ENCODE data around the gene ANKRD49.

ANKRD49 gene

GRCh38 chr11:94493281-94494125 is at the start of gene ANKRD49, which contains the start of gene MRE11:
ANKRD49 (plus strand) TSS chr11:94493984; CDS start chr11:94496694, 2,710 bp downstream.
MRE11 (minus strand) TSS chr11:94493844; CDS start chr11:94492801, 1,043 bp downstream.
- ATAC-seq, result peak; percentile 99
- H3K4me3 Mint-ChIP-seq, result peak within 1 kb of the TSS; percentile 89 to 94
- peak within 1 kb of the TSS; percentile 99 to 100 for H3K27ac Mint-ChIP-seq
- H3K9me3 Mint-ChIP-seq, result no peaks in the 10 kb centered on the region
- H3K27me3 Mint-ChIP-seq, result no peaks in the 10 kb centered on the region
- H3K4me1 Mint-ChIP-seq, result peaks cover 26% of the 10 kb centered on the region
- DNase-seq, result peak; percentile 93 to 98

DNA sequence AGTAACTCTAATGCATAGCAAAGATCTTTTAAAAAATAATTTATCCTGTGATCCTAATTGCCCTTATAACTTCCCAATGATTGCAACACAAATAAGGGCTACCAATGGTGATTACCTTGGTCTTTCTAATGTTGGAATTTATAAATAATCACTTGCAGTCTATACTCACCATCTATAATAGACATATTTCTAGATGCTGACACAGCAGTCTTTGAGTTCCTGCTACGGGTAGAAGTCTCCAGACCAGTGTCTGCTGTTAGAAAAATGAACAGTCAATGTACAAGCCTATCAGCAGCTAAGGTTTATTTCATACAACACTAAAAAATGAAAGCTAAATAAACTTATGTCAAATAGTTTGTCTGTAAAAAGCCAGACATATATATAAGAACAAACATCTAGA is 48.1 kb upstream of the ANKRD49 start:
- H3K4me3 Mint-ChIP-seq, result no peak overlapping the region
- no peak for ATAC-seq
- no peaks in the 10 kb centered on the region for H3K27me3 Mint-ChIP-seq
- no peak for DNase-seq
- H3K9me3 Mint-ChIP-seq, result no peaks in the 10 kb centered on the region
- H3K4me1 Mint-ChIP-seq, result no peaks in the 10 kb centered on the region
- no peak overlapping the region for H3K27ac Mint-ChIP-seq

- no peak for DNase-seq
- H3K4me3 Mint-ChIP-seq, result no peak overlapping the region
- no peaks in the 10 kb centered on the region for H3K4me1 Mint-ChIP-seq
- no peaks in the 10 kb centered on the region for H3K27me3 Mint-ChIP-seq
- no peaks in the 10 kb centered on the region for H3K9me3 Mint-ChIP-seq
- no peak for ATAC-seq
- H3K27ac Mint-ChIP-seq, result no peak overlapping the region
Observed at GRCh38 chr11:94447149-94447548, 46.6 kb upstream of the ANKRD49 start.

- no peaks in the 10 kb centered on the region for H3K4me1 Mint-ChIP-seq
- H3K9me3 Mint-ChIP-seq, result no peaks in the 10 kb centered on the region
- DNase-seq, result no peak
- ATAC-seq, result no peak
- H3K27me3 Mint-ChIP-seq, result no peaks in the 10 kb centered on the region
- no peak overlapping the region for H3K27ac Mint-ChIP-seq
- no peak overlapping the region for H3K4me3 Mint-ChIP-seq
Observed at GRCh38 chr11:94449029-94449428, 44.8 kb upstream of the ANKRD49 start.

- H3K27ac Mint-ChIP-seq, result no peak overlapping the region
- ATAC-seq, result no peak
- DNase-seq, result no peak
- H3K4me1 Mint-ChIP-seq, result no peaks in the 10 kb centered on the region
- H3K27me3 Mint-ChIP-seq, result no peaks in the 10 kb centered on the region
- no peak overlapping the region for H3K4me3 Mint-ChIP-seq
- no peaks in the 10 kb centered on the region for H3K9me3 Mint-ChIP-seq
Observed at GRCh38 chr11:94449437-94449836, 44.3 kb upstream of the ANKRD49 start.

DNA sequence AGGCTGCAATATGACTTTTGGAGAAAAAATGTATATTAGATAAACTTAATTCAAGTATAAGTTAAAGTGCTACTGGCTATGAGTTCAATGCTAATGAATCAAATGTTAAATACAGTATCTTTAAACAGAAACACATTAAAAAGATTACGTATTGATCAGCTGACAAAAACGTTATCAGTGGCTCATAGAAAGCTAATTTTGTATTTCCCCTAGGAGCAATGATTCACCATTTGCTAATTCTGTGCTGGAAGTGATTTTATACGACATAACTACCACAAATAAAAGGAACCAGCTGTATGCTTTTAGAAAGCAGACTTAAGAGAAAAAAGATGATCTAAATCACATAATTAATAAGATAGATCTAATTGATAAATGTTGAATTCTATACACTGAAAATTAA is 43.7 kb upstream of the ANKRD49 start:
- Mint-ChIP-seq H3K9me3 (no peaks in the 10 kb centered on the region), H3K4me3 (no peak overlapping the region), H3K4me1 (no peaks in the 10 kb centered on the region), H3K27me3 (no peaks in the 10 kb centered on the region), H3K27ac (no peak overlapping the region)
- ATAC-seq (no peak), DNase-seq (no peak)

DNA sequence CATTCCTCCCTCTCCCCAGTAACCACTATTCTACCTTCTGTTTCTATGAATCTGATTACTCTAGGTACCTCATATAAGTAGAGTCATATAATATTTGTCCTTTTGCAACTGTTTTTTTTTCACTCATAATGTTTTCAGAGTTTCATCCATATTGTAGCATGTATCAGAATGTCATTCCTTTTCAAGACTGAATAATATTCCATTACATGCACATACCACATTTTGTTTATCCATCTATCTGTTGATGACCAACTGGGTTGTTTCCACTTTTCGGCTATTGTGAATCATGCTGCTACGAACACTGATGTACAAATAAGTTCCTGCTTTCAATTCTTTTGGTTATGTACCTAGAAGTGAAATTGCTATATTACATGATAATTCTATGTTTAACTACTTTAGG is 40.8 kb upstream of the ANKRD49 start:
- DNase-seq (no peak), ATAC-seq (no peak)
- Mint-ChIP-seq H3K27ac (peak overlapping the region in 1 of 2 donors; percentile 53), H3K9me3 (no peaks in the 10 kb centered on the region), H3K4me3 (no peak overlapping the region), H3K27me3 (no peaks in the 10 kb centered on the region), H3K4me1 (no peaks in the 10 kb centered on the region)

DNA sequence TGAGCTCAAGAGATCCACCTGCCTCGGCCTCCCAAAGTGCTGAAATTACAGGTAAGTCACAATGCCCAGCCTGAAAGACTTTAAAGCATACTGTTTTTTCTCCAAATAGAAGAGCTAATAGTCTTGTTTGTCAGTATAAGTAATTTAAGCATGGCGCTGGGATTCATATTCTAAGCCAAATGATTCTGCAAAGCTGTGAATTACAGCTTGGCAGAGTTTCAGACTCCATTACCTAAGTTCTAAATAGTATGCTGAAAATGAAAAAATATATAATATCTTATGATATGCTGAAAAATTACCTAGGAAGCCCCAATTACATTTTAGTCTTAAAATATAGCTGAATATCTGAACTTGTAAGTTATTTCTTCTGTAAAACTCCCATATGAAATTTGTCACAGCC is 39.5 kb upstream of the ANKRD49 start:
- H3K27me3 Mint-ChIP-seq, result no peaks in the 10 kb centered on the region
- H3K4me1 Mint-ChIP-seq, result no peaks in the 10 kb centered on the region
- H3K27ac Mint-ChIP-seq, result no peak overlapping the region
- H3K9me3 Mint-ChIP-seq, result no peaks in the 10 kb centered on the region
- no peak overlapping the region for H3K4me3 Mint-ChIP-seq
- ATAC-seq (no peak), DNase-seq (no peak)

DNA sequence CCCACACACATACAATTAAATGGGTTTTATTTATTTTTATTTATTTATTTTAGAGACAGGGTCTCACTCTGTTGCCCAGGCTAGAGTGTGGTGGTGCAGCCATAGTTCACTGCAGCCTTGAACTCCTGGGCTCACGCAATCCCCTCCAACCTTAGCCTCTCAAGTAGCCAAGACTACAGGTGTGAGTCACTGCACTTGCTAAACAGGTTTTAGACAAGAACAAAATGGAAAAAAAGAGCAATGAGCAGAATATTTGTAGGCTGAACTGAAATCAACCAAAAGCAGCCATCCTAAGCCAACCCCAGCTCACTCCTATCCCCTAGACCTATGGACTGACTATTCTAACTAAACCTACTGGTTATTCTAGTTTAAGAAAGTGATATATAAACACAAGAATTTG is 37.9 kb upstream of the ANKRD49 start:
- Mint-ChIP-seq H3K27ac (no peak overlapping the region), H3K4me1 (no peaks in the 10 kb centered on the region), H3K9me3 (no peaks in the 10 kb centered on the region), H3K27me3 (no peaks in the 10 kb centered on the region), H3K4me3 (no peak overlapping the region)
- DNase-seq (no peak), ATAC-seq (no peak)

- H3K4me1 Mint-ChIP-seq, result no peaks in the 10 kb centered on the region
- no peaks in the 10 kb centered on the region for H3K9me3 Mint-ChIP-seq
- peak overlapping the region in 1 of 2 donors; percentile 5 for H3K27ac Mint-ChIP-seq
- no peaks in the 10 kb centered on the region for H3K27me3 Mint-ChIP-seq
- no peak overlapping the region for H3K4me3 Mint-ChIP-seq
- no peak for ATAC-seq
- no peak for DNase-seq
Observed at GRCh38 chr11:94457118-94458029, 36.4 kb upstream of the ANKRD49 start.

GRCh38 chr11:94459576-94459975 is 34.2 kb upstream of the ANKRD49 start:
- no peaks in the 10 kb centered on the region for H3K9me3 Mint-ChIP-seq
- no peak overlapping the region for H3K4me3 Mint-ChIP-seq
- H3K4me1 Mint-ChIP-seq, result no peaks in the 10 kb centered on the region
- no peaks in the 10 kb centered on the region for H3K27me3 Mint-ChIP-seq
- no peak for ATAC-seq
- DNase-seq, result no peak
- no peak overlapping the region for H3K27ac Mint-ChIP-seq

DNA sequence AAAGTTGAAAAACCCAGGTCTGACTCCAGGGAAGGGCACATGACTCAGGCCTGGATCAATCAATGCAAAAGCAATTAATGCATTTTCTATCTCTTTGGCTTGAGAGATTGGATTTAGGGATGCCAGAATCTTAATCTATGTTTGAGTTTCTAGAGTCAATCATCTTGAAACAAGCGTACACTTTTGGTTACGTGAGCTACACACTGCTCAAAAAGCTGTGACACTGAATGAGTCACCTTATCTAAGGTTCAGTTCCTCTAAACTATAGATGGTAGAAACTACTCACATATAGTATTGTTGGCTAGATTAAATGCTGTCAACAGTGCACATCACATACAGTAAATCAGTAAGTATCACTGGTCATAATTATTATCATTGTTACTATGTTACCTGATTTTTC is 24.4 kb upstream of the ANKRD49 start:
- no peak for DNase-seq
- ATAC-seq, result no peak

GRCh38 chr11:94472916-94473799 is 20.6 kb upstream of the ANKRD49 start:
- peaks cover 19% of the 10 kb centered on the region for H3K4me1 Mint-ChIP-seq

More for the DNA sequence above, 24.4 kb upstream of the ANKRD49 start:
- Mint-ChIP-seq H3K9me3 (no peaks in the 10 kb centered on the region), H3K4me1 (peaks cover 11% of the 10 kb centered on the region), H3K27me3 (no peaks in the 10 kb centered on the region), H3K4me3 (no peak overlapping the region), H3K27ac (no peak overlapping the region)

GRCh38 chr11:94477624-94478023 is 16.2 kb upstream of the ANKRD49 start:
- H3K9me3 Mint-ChIP-seq, result no peaks in the 10 kb centered on the region
- DNase-seq (no peak), ATAC-seq (no peak)
- no peak overlapping the region for H3K27ac Mint-ChIP-seq
- H3K27me3 Mint-ChIP-seq, result no peaks in the 10 kb centered on the region
- H3K4me3 Mint-ChIP-seq, result no peak overlapping the region
- peaks cover 19% of the 10 kb centered on the region for H3K4me1 Mint-ChIP-seq

More at GRCh38 chr11:94472916-94473799, 20.6 kb upstream of the ANKRD49 start:
- no peak overlapping the region for H3K27ac Mint-ChIP-seq
- DNase-seq, result peak in 1 of 2 donors; percentile 3
- ATAC-seq, result peak; percentile 85
- no peaks in the 10 kb centered on the region for H3K27me3 Mint-ChIP-seq
- H3K4me3 Mint-ChIP-seq, result no peak overlapping the region
- H3K9me3 Mint-ChIP-seq, result no peaks in the 10 kb centered on the region

DNA sequence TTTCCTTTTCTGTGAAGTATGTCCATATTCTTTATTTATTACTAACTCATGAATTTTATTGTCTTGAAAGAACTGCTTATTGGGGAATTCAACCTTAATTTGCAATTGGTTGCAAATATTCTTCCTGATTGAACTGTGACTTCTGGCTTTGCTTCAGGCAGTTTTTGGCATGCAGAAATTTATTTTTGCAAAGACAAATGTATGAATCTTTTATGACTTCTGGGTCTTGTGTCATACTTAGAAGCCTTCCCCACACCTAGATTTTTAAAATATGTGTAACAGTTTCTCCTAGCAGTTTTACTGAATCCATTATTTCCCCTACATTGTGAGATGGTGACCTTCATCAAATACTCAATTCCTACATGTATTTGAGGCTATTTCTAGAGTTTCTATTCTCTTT is 12.4 kb upstream of the ANKRD49 start:
- no peak overlapping the region for H3K4me3 Mint-ChIP-seq
- peaks cover 9% of the 10 kb centered on the region for H3K4me1 Mint-ChIP-seq
- ATAC-seq, result no peak
- no peaks in the 10 kb centered on the region for H3K27me3 Mint-ChIP-seq
- no peaks in the 10 kb centered on the region for H3K9me3 Mint-ChIP-seq
- no peak overlapping the region for H3K27ac Mint-ChIP-seq
- DNase-seq, result no peak
